PC-3 (cell line): Measurements from ENCODE around the gene CBS.
"Not testable (repeated sequence)": the region's sequence is repeated elsewhere in the genome, so short reads cannot be mapped to it uniquely, and the experiment has no call there.

ENCODE experiments used
- EZH2 ChIP-seq: fragments of 300-600 bp; sonication (generic); IDR thresholded peaks from one replicate; pipeline ENCODE4 v1.6.1; 2017; ENCODE audit warnings: antibody characterized with exemption, mild to moderate bottlenecking, low read length; ENCODE audit not compliant: unreplicated experiment
- TF ChIP-seq, protein P1 (sequence below): fragments of 300-600 bp; sonication (generic); conservative IDR thresholded peaks from 2 replicates; pipeline ENCODE4 v1.5.1; 2017; ENCODE audit warnings: antibody characterized with exemption, low read depth, mild to moderate bottlenecking, low read length

- TF ChIP-seq, protein P1, sequence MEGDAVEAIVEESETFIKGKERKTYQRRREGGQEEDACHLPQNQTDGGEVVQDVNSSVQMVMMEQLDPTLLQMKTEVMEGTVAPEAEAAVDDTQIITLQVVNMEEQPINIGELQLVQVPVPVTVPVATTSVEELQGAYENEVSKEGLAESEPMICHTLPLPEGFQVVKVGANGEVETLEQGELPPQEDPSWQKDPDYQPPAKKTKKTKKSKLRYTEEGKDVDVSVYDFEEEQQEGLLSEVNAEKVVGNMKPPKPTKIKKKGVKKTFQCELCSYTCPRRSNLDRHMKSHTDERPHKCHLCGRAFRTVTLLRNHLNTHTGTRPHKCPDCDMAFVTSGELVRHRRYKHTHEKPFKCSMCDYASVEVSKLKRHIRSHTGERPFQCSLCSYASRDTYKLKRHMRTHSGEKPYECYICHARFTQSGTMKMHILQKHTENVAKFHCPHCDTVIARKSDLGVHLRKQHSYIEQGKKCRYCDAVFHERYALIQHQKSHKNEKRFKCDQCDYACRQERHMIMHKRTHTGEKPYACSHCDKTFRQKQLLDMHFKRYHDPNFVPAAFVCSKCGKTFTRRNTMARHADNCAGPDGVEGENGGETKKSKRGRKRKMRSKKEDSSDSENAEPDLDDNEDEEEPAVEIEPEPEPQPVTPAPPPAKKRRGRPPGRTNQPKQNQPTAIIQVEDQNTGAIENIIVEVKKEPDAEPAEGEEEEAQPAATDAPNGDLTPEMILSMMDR: not testable (repeated sequence)
- TF ChIP-seq EZH2: not testable (repeated sequence)
Measured at GRCh38 chr21:43076023-43076637, 495 bp upstream of the CBS start.
